ENCODE results near the gene ONECUT3. TPM values are rescaled to one million over a fixed set of nuclear protein-coding genes. Genes with fewer than 3 reads are reported as not detected.

Gene ONECUT3
- total RNA-seq, 1 experiment from 2014 or later: 20.0 TPM

DNA sequence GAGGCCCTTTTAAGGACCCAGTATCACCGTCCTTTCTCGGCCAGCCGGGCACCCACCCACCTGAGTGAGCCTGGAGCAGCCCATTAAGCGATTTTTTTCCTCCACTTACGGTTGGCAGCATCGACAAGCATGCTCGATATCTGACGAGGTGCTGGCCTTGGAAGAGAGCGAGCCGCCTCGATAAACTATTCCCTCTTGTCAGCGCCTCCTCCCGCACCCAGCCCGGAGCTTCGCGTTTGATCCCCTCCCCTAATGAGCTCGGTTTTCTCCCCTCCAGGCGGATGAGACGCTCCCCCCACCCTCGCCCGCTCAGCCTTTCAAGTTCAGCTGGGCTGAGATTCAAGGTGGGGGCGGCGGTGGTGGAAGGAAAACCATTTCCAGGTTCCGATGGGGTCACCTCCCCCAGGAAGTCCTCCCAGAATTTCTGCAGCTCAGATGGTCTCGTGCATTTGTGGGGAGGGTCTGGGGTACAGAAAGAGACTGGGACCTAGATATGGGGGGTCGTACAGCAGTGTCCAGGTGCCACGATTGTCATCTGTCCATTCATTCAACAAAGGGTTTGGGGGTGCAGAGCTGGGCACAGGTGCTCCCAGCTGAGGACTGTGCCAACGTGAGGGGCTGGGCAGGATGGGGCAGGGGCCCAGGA is 18.9 kb upstream of the ONECUT3 start:
- Mint-ChIP-seq H3K9me3 (ENCODE audit: low read depth, unreplicated experiment) (no peaks in the 10 kb centered on the region), H3K27ac (ENCODE audit: unreplicated experiment) (no peak overlapping the region), H3K36me3 (ENCODE audit: insufficient read depth, unreplicated experiment) (peaks cover 6% of the 10 kb centered on the region), H3K4me1 (ENCODE audit: low read depth, unreplicated experiment) (no peaks in the 10 kb centered on the region), H3K4me3 (ENCODE audit: low read depth, unreplicated experiment) (no peak overlapping the region), H3K27me3 (ENCODE audit: unreplicated experiment) (no peaks in the 10 kb centered on the region)
- TF ChIP-seq, protein P1, sequence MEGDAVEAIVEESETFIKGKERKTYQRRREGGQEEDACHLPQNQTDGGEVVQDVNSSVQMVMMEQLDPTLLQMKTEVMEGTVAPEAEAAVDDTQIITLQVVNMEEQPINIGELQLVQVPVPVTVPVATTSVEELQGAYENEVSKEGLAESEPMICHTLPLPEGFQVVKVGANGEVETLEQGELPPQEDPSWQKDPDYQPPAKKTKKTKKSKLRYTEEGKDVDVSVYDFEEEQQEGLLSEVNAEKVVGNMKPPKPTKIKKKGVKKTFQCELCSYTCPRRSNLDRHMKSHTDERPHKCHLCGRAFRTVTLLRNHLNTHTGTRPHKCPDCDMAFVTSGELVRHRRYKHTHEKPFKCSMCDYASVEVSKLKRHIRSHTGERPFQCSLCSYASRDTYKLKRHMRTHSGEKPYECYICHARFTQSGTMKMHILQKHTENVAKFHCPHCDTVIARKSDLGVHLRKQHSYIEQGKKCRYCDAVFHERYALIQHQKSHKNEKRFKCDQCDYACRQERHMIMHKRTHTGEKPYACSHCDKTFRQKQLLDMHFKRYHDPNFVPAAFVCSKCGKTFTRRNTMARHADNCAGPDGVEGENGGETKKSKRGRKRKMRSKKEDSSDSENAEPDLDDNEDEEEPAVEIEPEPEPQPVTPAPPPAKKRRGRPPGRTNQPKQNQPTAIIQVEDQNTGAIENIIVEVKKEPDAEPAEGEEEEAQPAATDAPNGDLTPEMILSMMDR (IDR thresholded peaks at IDR 0.05; ENCODE audit: unreplicated experiment): no peak
- CTCF ChIA-PET: no interaction called here
- BruUV-seq (replicated peaks): no TSS peak
- no peak for DNase-seq
- intact Hi-C loops (cut with micrococcal nuclease; ENCODE audit: unreplicated experiment): no loop called here

DNA sequence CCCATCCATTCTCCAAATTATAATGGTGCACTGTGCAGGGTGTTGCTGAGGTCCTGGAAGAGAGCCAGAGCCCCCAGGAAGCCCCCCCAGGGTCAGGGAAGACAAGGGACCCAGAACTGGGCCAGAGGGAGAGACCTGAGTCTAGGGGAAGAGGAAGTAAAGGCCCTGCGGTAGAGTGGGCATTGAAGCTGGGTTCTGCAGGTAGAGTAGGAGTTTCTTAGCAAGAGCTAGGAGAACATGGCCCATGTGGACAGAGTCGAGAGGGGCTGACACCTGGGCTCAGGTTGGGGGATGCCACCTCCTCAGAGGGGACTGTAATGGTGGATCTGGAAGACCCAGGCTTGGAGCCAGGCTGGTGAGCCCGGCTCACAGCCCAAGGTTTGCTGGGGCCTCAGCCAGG is 17.0 kb upstream of the ONECUT3 start:
- Mint-ChIP-seq H3K4me3 (ENCODE audit: low read depth, unreplicated experiment) (no peak overlapping the region), H3K27me3 (ENCODE audit: unreplicated experiment) (no peaks in the 10 kb centered on the region), H3K27ac (ENCODE audit: unreplicated experiment) (no peak overlapping the region), H3K9me3 (ENCODE audit: low read depth, unreplicated experiment) (no peaks in the 10 kb centered on the region), H3K4me1 (ENCODE audit: low read depth, unreplicated experiment) (no peaks in the 10 kb centered on the region), H3K36me3 (ENCODE audit: insufficient read depth, unreplicated experiment) (peaks cover 6% of the 10 kb centered on the region)
- BruUV-seq (replicated peaks): no TSS peak
- intact Hi-C loops (cut with micrococcal nuclease; ENCODE audit: unreplicated experiment): no loop called here
- TF ChIP-seq, protein P1 (IDR thresholded peaks at IDR 0.05; ENCODE audit: unreplicated experiment): no peak
- no peak for DNase-seq
- CTCF ChIA-PET: no interaction called here

DNA sequence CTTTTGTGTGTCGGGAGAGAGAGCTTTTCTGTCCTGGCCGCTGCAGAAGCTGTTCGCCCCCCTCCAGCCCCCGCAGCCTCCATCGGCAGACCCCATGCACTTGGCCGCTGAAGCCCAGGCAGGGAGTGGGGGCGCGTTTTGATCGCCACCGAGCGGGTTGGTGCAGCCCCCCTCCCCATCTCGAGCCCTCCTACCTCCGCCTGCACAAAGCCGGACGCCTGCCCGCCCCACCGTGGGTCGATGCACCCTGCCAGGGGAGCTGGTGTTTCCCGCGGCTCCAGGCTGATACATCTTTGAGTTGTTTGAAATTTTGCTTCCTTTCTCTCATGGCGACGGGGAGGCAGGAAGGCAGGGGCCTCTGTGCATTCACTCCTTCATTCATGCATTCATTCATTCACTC is 16.4 kb upstream of the ONECUT3 start:
- CTCF ChIA-PET: no interaction called here
- no peak for DNase-seq
- TF ChIP-seq, protein P1 (IDR thresholded peaks at IDR 0.05; ENCODE audit: unreplicated experiment): no peak
- Mint-ChIP-seq H3K27me3 (ENCODE audit: unreplicated experiment) (no peaks in the 10 kb centered on the region), H3K36me3 (ENCODE audit: insufficient read depth, unreplicated experiment) (peaks cover 6% of the 10 kb centered on the region), H3K4me3 (ENCODE audit: low read depth, unreplicated experiment) (no peak overlapping the region), H3K4me1 (ENCODE audit: low read depth, unreplicated experiment) (no peaks in the 10 kb centered on the region), H3K27ac (ENCODE audit: unreplicated experiment) (no peak overlapping the region), H3K9me3 (ENCODE audit: low read depth, unreplicated experiment) (no peaks in the 10 kb centered on the region)
- intact Hi-C loops (cut with micrococcal nuclease; ENCODE audit: unreplicated experiment): no loop called here
- no TSS peak for BruUV-seq (replicated peaks)

DNA sequence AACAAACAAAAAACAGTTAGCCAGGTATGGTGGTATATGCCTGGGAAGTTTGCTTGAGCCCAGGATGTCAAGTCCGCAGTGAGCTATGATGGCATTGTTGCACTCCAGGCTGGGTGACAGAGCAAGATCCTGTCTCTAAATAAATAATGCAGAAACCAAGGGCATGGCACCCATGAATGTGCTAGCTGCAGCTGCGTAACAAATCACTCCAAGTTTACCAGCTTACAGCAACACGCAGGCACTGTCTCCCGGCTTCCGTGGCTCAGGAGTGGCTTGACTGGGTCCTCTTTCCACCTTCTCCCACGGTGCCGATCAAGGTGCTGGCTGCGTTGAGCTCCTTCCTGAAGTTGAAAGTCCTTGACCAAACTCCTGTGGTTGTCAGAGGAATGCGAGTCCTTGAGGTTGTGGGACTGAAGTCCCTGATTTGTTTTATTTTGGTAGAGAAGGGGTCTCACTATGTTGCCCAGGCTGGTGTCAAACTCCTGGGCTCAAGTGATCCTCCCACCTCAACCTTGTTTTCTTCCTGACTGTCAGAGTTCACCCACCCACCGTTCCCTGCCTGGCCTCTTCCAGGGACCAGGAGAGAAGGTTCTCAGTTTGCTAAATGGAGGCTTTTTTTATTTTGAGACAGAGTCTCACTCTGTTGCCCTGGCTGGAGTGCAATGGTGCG is 13.2 kb upstream of the ONECUT3 start:
- intact Hi-C loops (cut with micrococcal nuclease; ENCODE audit: unreplicated experiment): no loop called here
- CTCF ChIA-PET: no interaction called here
- Mint-ChIP-seq H3K4me3 (ENCODE audit: low read depth, unreplicated experiment) (no peak overlapping the region), H3K36me3 (ENCODE audit: insufficient read depth, unreplicated experiment) (peaks cover 2% of the 10 kb centered on the region), H3K27ac (ENCODE audit: unreplicated experiment) (no peak overlapping the region), H3K9me3 (ENCODE audit: low read depth, unreplicated experiment) (no peaks in the 10 kb centered on the region), H3K27me3 (ENCODE audit: unreplicated experiment) (no peaks in the 10 kb centered on the region), H3K4me1 (ENCODE audit: low read depth, unreplicated experiment) (no peaks in the 10 kb centered on the region)
- BruUV-seq (replicated peaks): no TSS peak
- TF ChIP-seq, protein P1 (IDR thresholded peaks at IDR 0.05; ENCODE audit: unreplicated experiment): no peak
- no peak for DNase-seq

Data from Calu3 (cell line).